ENCODE results near the gene PPARGC1A.

The PPARGC1A gene, protein sequence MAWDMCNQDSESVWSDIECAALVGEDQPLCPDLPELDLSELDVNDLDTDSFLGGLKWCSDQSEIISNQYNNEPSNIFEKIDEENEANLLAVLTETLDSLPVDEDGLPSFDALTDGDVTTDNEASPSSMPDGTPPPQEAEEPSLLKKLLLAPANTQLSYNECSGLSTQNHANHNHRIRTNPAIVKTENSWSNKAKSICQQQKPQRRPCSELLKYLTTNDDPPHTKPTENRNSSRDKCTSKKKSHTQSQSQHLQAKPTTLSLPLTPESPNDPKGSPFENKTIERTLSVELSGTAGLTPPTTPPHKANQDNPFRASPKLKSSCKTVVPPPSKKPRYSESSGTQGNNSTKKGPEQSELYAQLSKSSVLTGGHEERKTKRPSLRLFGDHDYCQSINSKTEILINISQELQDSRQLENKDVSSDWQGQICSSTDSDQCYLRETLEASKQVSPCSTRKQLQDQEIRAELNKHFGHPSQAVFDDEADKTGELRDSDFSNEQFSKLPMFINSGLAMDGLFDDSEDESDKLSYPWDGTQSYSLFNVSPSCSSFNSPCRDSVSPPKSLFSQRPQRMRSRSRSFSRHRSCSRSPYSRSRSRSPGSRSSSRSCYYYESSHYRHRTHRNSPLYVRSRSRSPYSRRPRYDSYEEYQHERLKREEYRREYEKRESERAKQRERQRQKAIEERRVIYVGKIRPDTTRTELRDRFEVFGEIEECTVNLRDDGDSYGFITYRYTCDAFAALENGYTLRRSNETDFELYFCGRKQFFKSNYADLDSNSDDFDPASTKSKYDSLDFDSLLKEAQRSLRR

GRCh38 chr4:23889814-23890341 lies at the start of gene PPARGC1A:
Gene PPARGC1A, minus strand, starts transcription at chr4:23890047. Its CDS starts 90 bp downstream, at chr4:23889957.
- Histone ChIP-seq H3K4me3 (ENCODE audit: low read length) (no peak within 1 kb of the TSS), H3K79me2 (ENCODE audit: control insufficient read depth, low read length) (no peaks in the 10 kb centered on the region)

DNA sequence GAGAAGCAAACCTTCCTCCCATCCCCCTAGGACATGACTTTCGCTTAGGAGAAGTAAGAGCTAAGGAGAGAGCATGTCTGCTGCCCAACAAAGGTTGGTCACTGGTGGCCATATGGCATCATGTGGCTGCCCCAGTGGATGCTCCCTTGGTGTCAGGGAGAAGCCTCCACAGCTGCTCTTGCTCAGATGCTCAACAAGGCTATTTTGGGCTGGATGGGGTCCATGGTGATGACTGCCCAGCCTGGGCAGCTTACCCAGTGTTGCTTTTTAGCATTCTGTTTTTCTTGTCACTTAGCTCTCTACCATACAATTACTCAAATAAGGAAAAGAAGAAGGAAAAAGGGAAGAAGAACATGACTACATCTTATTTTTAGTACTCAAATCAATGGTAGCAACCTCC lies 48.9 kb upstream of the PPARGC1A start:
- Histone ChIP-seq H3K4me1 (ENCODE audit: control insufficient read depth, low read length) (no peaks in the 10 kb centered on the region), H3F3A (ENCODE audit: control insufficient read depth, insufficient read depth) (no peaks in the 10 kb centered on the region), H3K9me3 (ENCODE audit: control insufficient read depth, insufficient read depth, low read length) (no peaks in the 10 kb centered on the region), H3K79me2 (ENCODE audit: control insufficient read depth, low read length) (no peaks in the 10 kb centered on the region), H4K20me1 (ENCODE audit: control insufficient read depth, insufficient read depth, low read depth, low read length) (no peaks in the 10 kb centered on the region), H3K4me3 (ENCODE audit: low read length) (no peak overlapping the region), H3K36me3 (ENCODE audit: control insufficient read depth, low read length) (no peaks in the 10 kb centered on the region), H3K27me3 (ENCODE audit: control insufficient read depth, low read length) (no peaks in the 10 kb centered on the region), H3K4me2 (ENCODE audit: low read length) (no peak overlapping the region), H3K9me2 (replicated peaks; ENCODE audit: control insufficient read depth, low read length) (no peaks in the 10 kb centered on the region), H3K27ac (ENCODE audit: low read depth, low read length) (no peak overlapping the region)
- TF ChIP-seq, protein P1, sequence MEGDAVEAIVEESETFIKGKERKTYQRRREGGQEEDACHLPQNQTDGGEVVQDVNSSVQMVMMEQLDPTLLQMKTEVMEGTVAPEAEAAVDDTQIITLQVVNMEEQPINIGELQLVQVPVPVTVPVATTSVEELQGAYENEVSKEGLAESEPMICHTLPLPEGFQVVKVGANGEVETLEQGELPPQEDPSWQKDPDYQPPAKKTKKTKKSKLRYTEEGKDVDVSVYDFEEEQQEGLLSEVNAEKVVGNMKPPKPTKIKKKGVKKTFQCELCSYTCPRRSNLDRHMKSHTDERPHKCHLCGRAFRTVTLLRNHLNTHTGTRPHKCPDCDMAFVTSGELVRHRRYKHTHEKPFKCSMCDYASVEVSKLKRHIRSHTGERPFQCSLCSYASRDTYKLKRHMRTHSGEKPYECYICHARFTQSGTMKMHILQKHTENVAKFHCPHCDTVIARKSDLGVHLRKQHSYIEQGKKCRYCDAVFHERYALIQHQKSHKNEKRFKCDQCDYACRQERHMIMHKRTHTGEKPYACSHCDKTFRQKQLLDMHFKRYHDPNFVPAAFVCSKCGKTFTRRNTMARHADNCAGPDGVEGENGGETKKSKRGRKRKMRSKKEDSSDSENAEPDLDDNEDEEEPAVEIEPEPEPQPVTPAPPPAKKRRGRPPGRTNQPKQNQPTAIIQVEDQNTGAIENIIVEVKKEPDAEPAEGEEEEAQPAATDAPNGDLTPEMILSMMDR (IDR thresholded peaks at IDR 0.05; ENCODE audit: low read depth, low read length, poor library complexity, severe bottlenecking) = no peak
- TF ChIP-seq EZH2phosphoT487 (IDR thresholded peaks at IDR 0.05; ENCODE audit: borderline replicate concordance, low read length) = no peak

More at GRCh38 chr4:23889814-23890341, at the start of gene PPARGC1A:
- Histone ChIP-seq H3K27ac (ENCODE audit: low read depth, low read length) (no peak within 1 kb of the TSS), H3K9me2 (replicated peaks; ENCODE audit: control insufficient read depth, low read length) (no peaks in the 10 kb centered on the region), H3K9me3 (ENCODE audit: control insufficient read depth, insufficient read depth, low read length) (no peaks in the 10 kb centered on the region), H4K20me1 (ENCODE audit: control insufficient read depth, insufficient read depth, low read depth, low read length) (no peaks in the 10 kb centered on the region), H3K27me3 (ENCODE audit: control insufficient read depth, low read length) (no peaks in the 10 kb centered on the region), H3K4me2 (ENCODE audit: low read length) (no peak within 1 kb of the TSS), H3K4me1 (ENCODE audit: control insufficient read depth, low read length) (no peaks in the 10 kb centered on the region), H3F3A (ENCODE audit: control insufficient read depth, insufficient read depth) (no peaks in the 10 kb centered on the region), H3K36me3 (ENCODE audit: control insufficient read depth, low read length) (no peaks in the 10 kb centered on the region)
- TF ChIP-seq, protein P1 (IDR thresholded peaks at IDR 0.05; ENCODE audit: low read depth, low read length, poor library complexity, severe bottlenecking) = no peak
- no peak for TF ChIP-seq EZH2phosphoT487 (IDR thresholded peaks at IDR 0.05; ENCODE audit: borderline replicate concordance, low read length)

DNA sequence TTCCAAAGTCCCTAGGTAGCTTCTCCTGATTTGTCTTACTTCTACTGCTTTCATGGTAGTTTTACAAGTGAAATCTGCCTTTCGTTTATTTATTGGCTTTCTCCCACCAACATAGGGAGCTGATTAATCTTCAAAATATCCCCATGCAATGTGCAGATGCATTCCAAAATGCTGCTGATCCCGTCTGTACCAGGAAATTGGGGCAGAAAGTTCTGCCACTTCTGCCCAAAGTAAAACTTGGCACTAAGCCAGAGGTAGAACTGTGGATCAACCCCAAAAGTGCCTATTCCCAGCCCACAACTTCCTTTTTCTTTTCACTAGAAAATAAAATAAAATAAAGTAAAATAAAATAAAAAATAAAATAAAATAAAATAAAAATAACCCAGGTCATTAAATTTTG lies 47.3 kb upstream of the PPARGC1A start:
- Histone ChIP-seq H3K9me2 (replicated peaks; ENCODE audit: control insufficient read depth, low read length) (no peaks in the 10 kb centered on the region), H3K9me3 (ENCODE audit: control insufficient read depth, insufficient read depth, low read length) (no peaks in the 10 kb centered on the region), H3K79me2 (ENCODE audit: control insufficient read depth, low read length) (no peaks in the 10 kb centered on the region), H3F3A (ENCODE audit: control insufficient read depth, insufficient read depth) (no peaks in the 10 kb centered on the region), H3K4me3 (ENCODE audit: low read length) (no peak overlapping the region), H3K27ac (ENCODE audit: low read depth, low read length) (no peak overlapping the region), H3K4me1 (ENCODE audit: control insufficient read depth, low read length) (no peaks in the 10 kb centered on the region), H3K36me3 (ENCODE audit: control insufficient read depth, low read length) (no peaks in the 10 kb centered on the region), H3K4me2 (ENCODE audit: low read length) (no peak overlapping the region), H4K20me1 (ENCODE audit: control insufficient read depth, insufficient read depth, low read depth, low read length) (no peaks in the 10 kb centered on the region), H3K27me3 (ENCODE audit: control insufficient read depth, low read length) (no peaks in the 10 kb centered on the region)
- TF ChIP-seq, protein P1 (IDR thresholded peaks at IDR 0.05; ENCODE audit: low read depth, low read length, poor library complexity, severe bottlenecking) = no peak
- no peak for TF ChIP-seq EZH2phosphoT487 (IDR thresholded peaks at IDR 0.05; ENCODE audit: borderline replicate concordance, low read length)

All from DOHH2 (cell line).